Mucosa of descending colon (tissue), 3 donors: ENCODE results near the gene ADGRB2. TPM values are rescaled to one million over a fixed set of nuclear protein-coding genes. Genes with fewer than 3 reads are reported as not detected.

Experiments used
- ATAC-seq: fragments of 200-7000 bp; cut with Tn5 transposase; one replicate; pipeline ENCODE4 v1.9.1; 2020; ENCODE audit warnings: mild to moderate bottlenecking, moderate library complexity
- DNase-seq, 3 donors: peaks; one replicate each; pipeline ENCODE4 v3.0.0-alpha.2; 2020
- H3K36me3 ChIP-seq: fragments of 200-600 bp; one replicate; pipeline ENCODE4 v1.8.0; 2021; ENCODE audit warnings: low read depth, mild to moderate bottlenecking
- H3K4me1 ChIP-seq: fragments of 200-600 bp; one replicate; pipeline ENCODE4 v1.8.0; 2021; ENCODE audit warnings: low read depth, mild to moderate bottlenecking
- H3K4me3 ChIP-seq: fragments of 200-600 bp; one replicate; pipeline ENCODE4 v1.8.0; 2021; ENCODE audit warnings: mild to moderate bottlenecking
- H3K9me3 ChIP-seq: fragments of 200-600 bp; one replicate; pipeline ENCODE4 v1.8.0; 2021; ENCODE audit warnings: mild to moderate bottlenecking
- intact Hi-C, 2 donors: fragments of 100-400 bp; cut with DNase I in 1 of 2; cut with micrococcal nuclease in 1 of 2; formaldehyde crosslinking; loops; one replicate each; pipeline versions ENCODE4 v1.11.0 to v1.11.1; 2022; cut with DNase I, micrococcal nuclease
- total RNA-seq, 3 donors: library from RNA; stranded (reverse); fragmentation: NEBNext Ultra II Directional in 2 of 3; extraction: Animal tissue kit (Norgen Biotek cat#: 25700) in 2 of 3; gene quantifications; one replicate each; pipeline versions ENCODE4 v1.2.1 to v1.2.4, GENCODE V29; 2021 to 2023
- TF ChIP-seq, protein P1 (sequence below): fragments of 200-600 bp; IDR thresholded peaks from one replicate; pipeline ENCODE4 v1.8.0; 2022; ENCODE audit warnings: antibody characterized with exemption, mild to moderate bottlenecking
- donor health status: DM: no; HTN: no; CAD: no; lungs with moderate emphysema.
- donor health status: DM: no; HTN: no; CAD: no.
- donor health status: DM: no; HTN: yes; CAD: no.

The ADGRB2 gene
- total RNA-seq, 3 donors from 2014 or later, result 0.55 to 3.8 (median 0.65) TPM

DNA sequence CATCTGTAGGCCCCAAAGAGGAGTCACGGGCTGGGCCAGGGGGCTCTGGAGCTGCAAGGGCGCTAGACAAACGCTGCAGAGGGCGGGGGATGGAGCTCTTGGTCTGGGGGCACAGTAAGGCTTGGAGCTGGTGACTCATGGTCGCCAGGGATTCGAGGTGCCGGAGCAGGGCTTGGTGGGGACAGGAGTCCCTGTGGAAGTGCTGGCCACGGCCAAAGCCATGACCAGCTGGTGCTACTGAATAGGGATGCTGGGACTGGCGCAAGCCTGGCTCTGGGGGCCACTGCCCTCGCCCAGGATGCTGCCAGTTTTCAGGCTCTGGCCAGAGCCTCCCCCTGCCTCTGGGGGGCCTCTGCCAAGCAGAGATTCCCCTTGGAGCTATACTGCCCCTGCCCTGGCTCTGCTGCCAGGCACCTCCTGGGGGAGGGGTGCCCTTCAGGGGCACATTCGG is 26.5 kb upstream of the ADGRB2 start:
- H3K36me3 ChIP-seq, result no peaks in the 10 kb centered on the region
- no peak overlapping the region for H3K4me3 ChIP-seq
- no peaks in the 10 kb centered on the region for H3K9me3 ChIP-seq
- ATAC-seq (no peak), DNase-seq (no peak)
- TF ChIP-seq, protein P1, sequence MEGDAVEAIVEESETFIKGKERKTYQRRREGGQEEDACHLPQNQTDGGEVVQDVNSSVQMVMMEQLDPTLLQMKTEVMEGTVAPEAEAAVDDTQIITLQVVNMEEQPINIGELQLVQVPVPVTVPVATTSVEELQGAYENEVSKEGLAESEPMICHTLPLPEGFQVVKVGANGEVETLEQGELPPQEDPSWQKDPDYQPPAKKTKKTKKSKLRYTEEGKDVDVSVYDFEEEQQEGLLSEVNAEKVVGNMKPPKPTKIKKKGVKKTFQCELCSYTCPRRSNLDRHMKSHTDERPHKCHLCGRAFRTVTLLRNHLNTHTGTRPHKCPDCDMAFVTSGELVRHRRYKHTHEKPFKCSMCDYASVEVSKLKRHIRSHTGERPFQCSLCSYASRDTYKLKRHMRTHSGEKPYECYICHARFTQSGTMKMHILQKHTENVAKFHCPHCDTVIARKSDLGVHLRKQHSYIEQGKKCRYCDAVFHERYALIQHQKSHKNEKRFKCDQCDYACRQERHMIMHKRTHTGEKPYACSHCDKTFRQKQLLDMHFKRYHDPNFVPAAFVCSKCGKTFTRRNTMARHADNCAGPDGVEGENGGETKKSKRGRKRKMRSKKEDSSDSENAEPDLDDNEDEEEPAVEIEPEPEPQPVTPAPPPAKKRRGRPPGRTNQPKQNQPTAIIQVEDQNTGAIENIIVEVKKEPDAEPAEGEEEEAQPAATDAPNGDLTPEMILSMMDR, result no peak
- intact Hi-C loops, result no loop called here
- peaks cover 3% of the 10 kb centered on the region for H3K4me1 ChIP-seq

DNA sequence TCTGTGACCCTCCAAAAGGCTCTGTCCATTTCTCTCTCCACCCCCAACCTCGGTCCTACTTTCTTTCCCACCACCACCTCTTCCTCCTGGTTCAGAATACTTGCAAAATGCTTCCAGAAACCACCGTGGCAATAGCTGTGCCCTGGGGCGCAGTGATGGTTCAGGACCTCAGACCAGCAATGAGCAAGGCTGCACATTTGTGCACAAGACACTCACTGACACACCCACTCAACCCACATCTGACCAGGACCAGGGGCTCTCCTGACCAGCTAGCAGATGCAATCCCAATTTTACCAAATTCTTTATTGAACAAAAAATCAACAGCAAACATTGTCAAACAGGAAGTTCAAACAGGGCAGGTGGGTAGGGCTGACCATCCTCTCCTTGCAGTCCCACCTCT is 26.0 kb upstream of the ADGRB2 start:
- ATAC-seq (no peak), DNase-seq (no peak)
- H3K4me1 ChIP-seq, result peaks cover 3% of the 10 kb centered on the region
- no peak overlapping the region for H3K4me3 ChIP-seq
- H3K36me3 ChIP-seq, result no peaks in the 10 kb centered on the region
- H3K9me3 ChIP-seq, result no peaks in the 10 kb centered on the region
- intact Hi-C loops, result no loop called here
- TF ChIP-seq, protein P1, result no peak

DNA sequence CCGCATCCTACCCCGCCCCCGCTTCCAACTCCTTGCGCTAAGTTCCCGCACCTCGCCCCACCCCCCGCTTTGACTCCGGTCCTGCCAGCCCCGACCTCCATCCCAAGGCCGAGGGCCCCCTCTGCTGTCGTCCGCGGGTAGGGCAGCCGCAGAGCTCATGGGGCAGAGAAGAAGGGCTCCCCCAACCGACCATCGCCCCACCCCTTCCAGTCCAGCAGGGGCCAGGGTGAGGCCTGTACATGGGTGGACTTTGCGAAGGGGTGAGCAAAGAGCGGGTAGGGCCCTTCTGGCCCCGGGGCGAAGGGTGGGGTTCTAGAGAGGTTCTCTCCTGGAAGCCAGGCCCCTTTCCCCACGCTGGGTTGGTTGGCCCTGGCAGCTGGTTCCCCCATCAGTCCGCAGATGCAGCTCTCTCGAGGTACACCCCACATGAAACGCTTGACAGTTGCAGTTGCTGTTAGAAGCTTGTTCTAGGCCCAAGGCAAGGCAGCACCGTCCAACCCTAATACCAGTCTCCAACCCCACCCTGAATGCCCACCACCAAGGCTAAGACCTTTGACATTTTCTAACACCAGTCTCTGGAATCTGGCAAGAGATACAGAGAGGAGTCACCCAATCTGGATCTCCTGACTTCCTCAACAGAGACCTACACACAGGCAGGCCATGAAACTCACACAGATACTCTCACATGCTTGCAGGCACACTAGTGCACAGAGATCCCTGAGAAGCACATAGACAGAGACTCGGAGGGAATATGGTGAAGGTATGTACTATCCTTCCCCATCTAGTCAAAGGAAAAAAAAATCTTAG is 25.3 kb upstream of the ADGRB2 start:
- no peaks in the 10 kb centered on the region for H3K9me3 ChIP-seq
- DNase-seq (peak; percentile 96 to 99 (median 99)), ATAC-seq (peak; percentile 90)
- no peaks in the 10 kb centered on the region for H3K36me3 ChIP-seq
- peaks cover 3% of the 10 kb centered on the region for H3K4me1 ChIP-seq
- no peak overlapping the region for H3K4me3 ChIP-seq
- intact Hi-C loops, result loop anchor here (5.0 kb wide), 2 partner anchors 122 to 127 kb away; no protein-coding TSS in a partner anchor
- TF ChIP-seq, protein P1, result peak; percentile 84

DNA sequence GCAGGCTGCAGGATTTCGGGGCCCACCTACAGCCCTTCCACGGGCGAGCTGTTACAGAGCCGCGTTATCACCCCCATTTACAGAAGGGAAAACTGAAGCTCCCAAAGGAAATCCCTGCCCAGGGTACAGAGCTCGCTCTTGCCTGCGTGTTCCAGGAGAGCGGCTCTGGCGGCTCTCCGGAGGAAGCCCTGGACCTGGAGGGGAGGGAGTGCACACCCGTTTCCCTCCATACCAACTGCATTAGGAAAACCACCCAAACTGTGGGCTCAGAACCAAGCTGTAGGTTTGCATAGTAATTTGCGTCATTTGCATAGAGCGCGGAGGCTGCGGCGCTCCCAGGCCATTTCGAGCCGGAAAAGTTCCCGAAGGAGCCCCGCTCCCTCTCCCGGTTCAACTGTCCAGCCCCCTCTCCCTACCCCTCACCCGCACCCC is 24.7 kb upstream of the ADGRB2 start:
- intact Hi-C loops, result loop anchor here (5.0 kb wide), 2 partner anchors 122 to 127 kb away; no protein-coding TSS in a partner anchor
- peak; percentile 63 for ATAC-seq
- Histone ChIP-seq H3K4me3 (no peak overlapping the region), H3K9me3 (no peaks in the 10 kb centered on the region), H3K4me1 (peaks cover 3% of the 10 kb centered on the region), H3K36me3 (no peaks in the 10 kb centered on the region)
- TF ChIP-seq, protein P1, result no peak
- DNase-seq, result no peak

DNA sequence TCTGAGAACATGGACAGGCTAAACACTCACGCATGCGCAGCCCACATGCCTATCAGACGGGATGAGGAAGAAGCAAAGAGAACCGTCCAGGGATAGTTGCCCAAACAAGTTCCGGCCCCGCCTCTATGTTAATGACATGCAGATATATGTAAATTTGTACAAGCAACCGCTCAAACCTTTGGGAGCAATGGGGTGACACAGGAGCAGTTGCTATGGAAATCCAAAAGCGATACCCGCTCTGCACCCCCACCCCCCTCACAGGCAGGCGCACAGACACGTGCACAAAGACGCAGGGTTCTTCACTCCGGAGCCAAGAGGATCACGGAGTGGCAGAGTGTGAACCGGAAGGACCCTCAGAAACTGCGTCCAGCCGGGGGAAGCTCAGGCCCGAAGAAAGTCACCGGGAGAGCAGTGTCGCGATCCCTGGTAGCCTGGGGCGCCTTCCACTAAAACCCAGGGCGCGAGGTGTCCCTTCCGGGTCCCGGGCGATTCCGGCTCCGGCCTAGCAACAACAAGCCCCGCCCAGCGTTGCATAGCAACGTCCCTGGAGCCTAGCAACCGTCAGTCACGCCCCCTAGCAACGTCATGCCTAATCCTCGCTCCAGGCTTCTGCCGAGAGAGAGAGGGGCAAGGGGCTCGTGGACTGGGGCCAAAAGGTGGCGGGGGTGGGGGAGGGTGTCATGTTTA is 24.1 kb upstream of the ADGRB2 start:
- intact Hi-C loops, result loop anchor here (5.0 kb wide), 2 partner anchors 121 to 126 kb away; no protein-coding TSS in a partner anchor
- no peaks in the 10 kb centered on the region for H3K36me3 ChIP-seq
- DNase-seq (peak; percentile 96 to 98 (median 98)), ATAC-seq (peak; percentile 92)
- no peaks in the 10 kb centered on the region for H3K9me3 ChIP-seq
- peaks cover 3% of the 10 kb centered on the region for H3K4me1 ChIP-seq
- no peak overlapping the region for H3K4me3 ChIP-seq
- TF ChIP-seq, protein P1, result no peak
